HL-60/S4 (cell line): ENCODE results near the gene PRX.
"Not testable (repeated sequence)": the region's sequence is repeated elsewhere in the genome, so short reads cannot be mapped to it uniquely, and the experiment has no call there.

Experiments used
- in situ Hi-C: fragments of 300-500 bp; cut with MboI; formaldehyde crosslinking; loops from 2 replicates; pipeline ENCODE4 v1.14.3; 2022; ENCODE audit warnings: low sequenced_read_pairs

Gene PRX

GRCh38 chr19:40413291-40413845 is at the start of gene PRX:
TSS of gene PRX (minus strand) at chr19:40413378. CDS start at chr19:40407932, 5,446 bp downstream.
- in situ Hi-C loops, result no loop called here

DNA sequence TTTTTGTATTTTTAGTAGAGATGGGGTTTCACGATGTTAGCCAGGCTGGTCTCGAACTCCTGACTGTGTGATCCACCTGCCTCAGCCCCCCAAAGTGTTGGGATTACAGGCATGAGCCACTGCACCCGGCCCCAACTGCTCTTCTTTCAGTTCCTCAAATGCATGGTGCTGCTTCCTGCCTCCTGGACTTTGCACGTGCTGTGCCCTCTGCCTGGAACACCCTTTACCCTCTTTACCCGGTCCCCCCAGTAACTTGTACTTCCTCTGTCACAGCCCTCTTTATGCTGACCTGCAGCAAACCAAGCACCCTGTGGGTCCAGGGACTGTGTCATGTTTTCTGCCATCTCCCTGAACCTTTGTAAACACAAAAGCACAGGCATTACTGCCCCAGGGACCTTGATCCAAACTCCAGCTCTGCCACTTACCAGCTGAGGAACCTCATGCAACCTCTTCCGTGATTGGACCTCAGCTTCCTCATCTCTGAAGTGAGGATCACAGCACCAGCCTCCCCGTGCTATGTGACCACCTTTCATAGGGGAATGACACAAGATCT is 48.6 kb upstream of the PRX start:
- in situ Hi-C loops, result no loop called here

- in situ Hi-C loops, result no loop called here
These were observed 47.0 kb upstream of the PRX start for GRCh38 chr19:40460185-40460584.

- in situ Hi-C loops, result no loop called here
These were observed 45.4 kb upstream of the PRX start for GRCh38 chr19:40458597-40458974.

DNA sequence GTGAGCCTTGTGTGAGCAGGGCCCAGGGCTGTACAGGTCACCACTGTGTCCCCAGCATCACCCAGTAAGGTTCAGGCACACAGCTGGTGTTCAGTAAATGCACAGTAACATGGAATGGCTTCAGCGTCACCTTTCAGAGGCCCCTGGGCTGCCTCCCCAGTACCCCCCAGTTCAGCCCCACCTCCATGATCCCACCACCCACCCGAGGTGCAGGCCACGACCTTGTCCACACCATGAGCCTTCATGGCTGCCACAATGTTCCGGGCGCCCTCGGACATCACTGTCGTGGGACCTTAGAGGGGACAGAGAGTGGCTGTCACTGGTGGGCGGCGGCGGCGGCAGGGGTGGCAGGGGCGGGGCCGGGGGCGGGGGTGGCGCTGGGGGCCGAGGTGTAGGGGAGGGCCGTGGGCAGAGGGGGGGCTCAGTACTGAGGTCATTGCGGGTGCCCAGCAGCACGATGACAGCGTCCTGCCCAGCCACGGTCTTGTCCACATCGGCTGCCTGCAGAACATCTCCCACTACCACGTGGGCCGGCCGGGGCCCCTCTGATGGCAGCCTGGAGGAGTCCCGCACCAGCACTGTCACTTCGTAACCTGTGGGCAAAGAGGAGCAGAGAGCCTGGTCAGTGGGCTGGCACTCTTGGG is 44.9 kb upstream of the PRX start:
- in situ Hi-C loops, result no loop called here

GRCh38 chr19:40457048-40457447 is 43.9 kb upstream of the PRX start:
- in situ Hi-C loops, result no loop called here

DNA sequence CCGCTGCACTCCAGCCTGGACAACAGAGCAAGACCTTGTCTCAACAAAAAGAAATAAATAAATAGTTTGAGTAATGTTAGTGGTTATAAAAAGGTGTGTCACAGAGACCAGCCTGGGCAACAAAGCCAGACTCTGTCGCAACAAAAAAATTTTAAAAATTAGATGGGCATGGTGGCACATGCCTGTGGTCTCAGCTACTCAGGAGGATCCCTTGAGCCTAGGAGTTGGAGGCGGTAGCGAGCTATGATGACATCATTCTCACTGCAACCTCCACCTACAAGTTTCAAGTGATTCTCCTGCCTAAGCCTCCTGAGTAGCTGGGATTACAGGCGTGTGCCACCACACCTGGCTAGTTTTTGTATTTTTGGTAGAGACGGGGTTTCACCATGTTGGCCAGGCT is 40.8 kb upstream of the PRX start:
- in situ Hi-C loops, result not testable (repeated sequence)

DNA sequence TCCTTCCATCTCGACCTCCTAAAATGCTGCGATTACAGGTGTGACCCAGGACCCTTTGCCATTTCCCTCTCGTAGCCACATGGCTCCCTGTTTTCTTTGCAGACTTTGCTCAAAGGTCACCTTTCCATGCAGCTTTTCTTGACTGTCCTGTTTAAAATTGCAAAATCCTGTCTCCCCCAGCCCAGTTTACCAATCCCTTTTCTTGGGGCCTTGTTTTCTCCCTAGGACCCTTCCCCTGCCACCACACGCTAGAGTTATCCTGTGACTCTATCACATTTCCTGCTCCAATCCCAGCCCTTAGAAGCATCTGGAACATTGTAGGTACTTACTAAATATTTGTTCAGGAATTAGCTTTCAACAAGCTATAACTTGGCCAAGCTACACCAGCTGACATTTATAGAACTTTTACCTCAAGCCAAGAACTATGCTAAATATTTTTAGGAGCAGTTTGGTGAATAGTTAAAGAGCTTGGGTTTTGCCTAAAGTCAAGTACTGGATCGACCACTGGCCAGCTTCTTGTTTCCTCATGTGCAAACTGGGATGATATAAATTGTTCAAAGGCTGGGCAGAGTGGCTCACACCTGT is 40.1 kb upstream of the PRX start:
- in situ Hi-C loops, result no loop called here

DNA sequence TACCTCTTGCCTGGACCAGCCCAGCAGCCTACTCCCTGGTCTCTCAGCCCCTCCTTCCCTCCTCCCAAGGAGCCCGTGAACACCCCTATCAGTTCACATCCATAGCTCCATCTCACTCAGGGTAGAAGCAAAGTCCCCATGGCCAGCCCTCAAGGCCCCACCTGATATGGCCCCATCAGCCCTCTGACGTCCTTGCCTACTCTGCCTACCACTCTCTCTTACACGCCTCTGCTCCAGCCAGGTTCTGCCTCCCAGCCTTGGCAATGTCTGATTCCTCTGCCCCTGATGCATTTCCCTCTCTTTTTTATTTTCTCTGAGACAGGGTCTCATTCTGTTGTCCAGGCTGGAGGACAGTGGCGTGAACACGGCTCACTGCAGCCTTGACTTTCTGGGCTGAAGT is 38.8 kb upstream of the PRX start:
- in situ Hi-C loops, result no loop called here

DNA sequence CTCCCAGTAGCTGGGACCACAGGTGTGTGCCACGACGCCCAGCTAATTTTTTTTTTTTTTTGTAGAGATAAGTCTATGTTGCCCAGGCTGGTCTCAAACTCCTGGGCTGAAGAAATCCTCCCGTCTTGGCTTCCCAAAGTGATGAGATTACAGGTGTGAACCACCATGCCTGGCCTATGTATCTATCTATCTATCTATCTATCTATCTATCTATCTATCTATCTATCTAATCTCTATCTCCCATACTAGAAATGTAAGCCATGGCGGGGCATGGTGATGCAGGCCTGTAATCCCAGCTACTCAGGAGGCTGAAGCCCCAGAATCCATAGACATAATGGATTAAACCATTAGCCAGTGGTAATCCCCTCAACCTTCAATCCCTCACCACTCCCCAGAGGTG is 37.5 kb upstream of the PRX start:
- in situ Hi-C loops, result no loop called here

DNA sequence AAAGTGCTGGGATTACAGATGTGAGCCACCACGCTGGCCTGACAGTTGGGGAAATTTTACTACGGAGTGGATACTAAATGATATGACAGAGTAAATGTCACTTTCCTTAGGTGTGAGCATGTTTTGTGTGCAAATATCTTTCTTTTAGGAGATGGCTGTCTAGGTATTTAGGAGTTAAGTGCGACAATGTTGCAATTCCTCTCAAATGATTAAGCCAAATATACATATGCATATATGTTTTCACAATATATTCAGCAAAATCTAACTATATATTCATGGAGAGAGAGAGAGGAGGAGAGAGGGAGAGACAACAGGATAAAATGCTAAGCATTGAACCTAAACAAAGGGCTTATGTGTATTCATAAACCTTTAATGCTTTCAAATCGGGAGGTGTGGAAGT is 36.3 kb upstream of the PRX start:
- in situ Hi-C loops, result no loop called here

- in situ Hi-C loops, result no loop called here
These were observed 33.1 kb upstream of the PRX start for GRCh38 chr19:40446263-40446784.

DNA sequence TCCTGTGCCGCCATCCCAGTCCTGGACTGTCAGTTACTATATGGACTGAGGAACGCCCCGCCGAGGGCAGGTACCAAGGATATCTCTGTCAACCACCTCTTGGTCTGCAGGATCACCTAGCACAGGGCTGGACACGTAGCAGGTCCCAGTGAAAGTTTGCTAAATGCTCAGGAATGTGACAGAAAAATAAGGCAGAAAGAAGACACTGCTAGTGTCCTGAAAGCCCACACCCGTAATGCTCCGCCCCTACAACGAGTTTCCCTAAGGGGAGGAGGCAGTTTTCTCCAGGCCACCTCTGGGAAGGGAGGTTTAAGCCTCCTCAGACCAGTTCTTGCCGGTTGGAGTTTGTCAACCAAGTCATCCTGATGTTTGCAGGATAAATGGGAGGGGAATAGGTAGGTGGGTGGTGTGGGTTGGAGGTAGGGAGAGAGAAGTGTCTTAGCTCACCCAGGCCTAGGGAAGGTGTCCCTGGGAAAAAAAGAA is 32.6 kb upstream of the PRX start:
- in situ Hi-C loops, result no loop called here

DNA sequence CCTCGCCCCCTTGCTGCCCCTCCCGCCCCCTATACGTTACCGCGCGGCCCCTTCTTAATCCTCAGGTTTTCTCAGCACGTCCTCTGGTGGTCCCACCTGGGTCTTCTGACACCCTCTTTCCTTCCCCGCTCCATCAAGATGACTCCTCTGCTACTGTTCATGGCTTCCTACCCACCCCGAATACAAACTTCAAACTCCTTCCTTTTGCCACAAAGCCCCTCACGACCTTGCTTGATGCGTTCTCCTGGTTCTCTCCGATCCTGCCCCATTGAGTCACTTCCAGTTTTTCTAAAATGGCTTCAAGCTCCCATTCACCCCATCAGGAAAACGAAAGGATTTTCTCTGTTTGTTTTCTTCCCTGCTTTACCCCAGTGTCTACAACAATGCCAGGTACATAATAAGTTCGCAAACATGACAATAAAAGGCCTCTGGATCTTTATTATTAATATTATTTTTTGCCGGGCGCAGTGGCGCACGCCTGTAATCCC is 31.7 kb upstream of the PRX start:
- in situ Hi-C loops, result no loop called here

DNA sequence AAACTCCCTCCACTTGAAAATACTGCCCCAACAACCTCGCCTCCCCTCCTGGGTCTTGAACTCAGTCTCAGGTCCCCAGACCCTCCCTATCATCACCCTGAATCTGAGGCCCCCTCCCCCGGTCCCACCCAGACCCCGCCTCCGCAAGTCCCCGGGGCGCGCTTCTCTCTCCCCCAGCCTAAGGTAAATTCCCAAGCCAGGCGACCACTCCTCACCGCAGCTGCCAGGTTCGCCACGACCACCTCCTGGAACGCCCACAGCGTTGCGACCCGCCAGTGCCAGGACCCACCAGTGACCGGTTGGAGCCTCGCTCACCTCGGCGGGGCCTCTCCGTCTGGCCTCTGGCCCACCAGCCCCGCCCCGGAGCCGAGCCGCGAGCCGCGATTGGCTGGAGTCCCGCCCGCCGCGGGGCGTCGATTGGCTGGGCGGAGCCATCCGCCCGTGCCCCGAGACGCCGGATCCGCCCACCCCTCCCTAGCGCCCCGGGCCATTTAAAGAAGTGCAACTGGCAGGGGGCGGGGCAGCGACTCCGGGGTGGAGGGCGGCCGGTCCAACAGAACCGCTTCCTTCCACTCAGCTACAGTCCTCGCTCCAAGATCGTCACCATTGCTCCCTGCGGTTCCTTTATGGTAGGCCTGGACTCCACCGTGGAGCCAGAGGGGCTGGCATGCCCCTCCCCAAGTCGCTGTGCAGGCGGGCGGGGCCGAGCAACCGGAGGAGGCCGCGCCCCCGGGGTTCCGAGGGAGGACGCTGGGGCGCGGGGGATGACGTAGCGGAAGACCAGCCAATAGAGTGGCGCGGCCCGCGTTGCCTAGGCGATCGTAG is 31.0 kb upstream of the PRX start, which contains the start of gene SERTAD3:
Gene SERTAD3, minus strand, starts transcription at position 336 of the 825 bp plus-strand sequence. CDS start 2,255 bp downstream, outside the sequence.
- in situ Hi-C loops, result no loop called here

- in situ Hi-C loops, result no loop called here
These were observed 30.2 kb upstream of the PRX start for GRCh38 chr19:40443131-40443999.

DNA sequence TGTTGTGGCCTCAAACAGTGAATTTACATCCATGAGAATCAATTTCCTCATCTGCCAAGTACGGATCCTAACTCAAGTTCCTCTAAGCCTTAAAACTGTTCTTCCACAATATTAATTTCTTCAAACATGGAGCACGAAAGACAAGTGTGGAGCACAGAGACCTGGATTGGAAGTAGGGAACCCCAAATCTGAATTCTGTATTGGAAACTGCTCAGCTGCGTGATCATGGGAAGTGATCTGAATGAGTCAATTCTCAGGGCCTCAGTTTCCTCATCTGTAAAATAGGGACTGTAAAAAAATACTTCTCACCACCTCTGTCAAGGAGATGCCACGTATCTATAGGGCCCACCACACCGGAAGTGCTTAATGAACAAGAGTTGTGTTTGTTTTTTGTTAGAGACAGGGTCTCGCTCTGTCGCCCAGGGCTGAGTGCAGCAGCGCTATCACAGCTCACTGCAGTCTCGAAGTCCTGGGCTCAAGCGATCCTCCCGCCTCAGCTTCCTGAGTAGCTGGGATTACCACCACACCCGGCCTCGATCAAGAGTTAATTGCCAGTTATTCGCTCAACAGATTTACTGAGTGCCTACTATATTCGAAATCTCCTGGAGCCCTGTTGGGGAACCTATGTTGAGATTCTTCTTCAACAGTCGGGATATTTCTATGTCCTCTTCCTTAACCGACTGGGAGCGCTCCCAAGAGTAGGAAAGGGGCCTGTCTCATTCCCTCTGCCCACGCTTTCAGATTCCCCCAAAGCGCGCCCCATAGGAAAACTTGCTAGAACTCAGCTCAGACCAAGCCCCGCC is 29.4 kb upstream of the PRX start:
- in situ Hi-C loops, result no loop called here

- in situ Hi-C loops, result no loop called here
These were observed 28.6 kb upstream of the PRX start for GRCh38 chr19:40441719-40442253.

DNA sequence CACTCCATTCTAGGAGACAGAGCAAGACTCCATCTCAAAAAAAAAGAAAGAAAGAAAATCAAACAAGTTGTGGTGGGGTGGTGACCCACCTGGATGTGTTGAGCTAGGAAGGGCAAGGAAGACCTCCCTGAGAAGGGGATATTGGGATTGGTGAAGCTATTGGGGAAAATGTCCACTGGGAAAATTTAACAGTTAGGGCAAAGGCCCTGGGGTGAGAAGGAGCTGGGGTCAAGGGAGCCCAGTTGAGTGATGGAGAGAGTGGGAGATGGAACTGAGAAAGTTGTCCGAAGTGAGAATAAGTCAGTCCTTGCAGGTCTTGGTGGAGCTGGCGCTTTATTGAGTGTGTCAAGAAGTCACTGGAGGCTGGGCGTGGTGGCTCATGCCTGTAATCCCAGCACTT is 25.1 kb upstream of the PRX start:
- in situ Hi-C loops, result no loop called here
